GM19035 (cell line): ENCODE data around the gene DHX16.

Source experiments
- ATAC-seq: cut with Tn5 transposase; IDR thresholded peaks from one replicate; pipeline ENCODE4 v1.9.1; 2021; ENCODE audit not compliant: unreplicated experiment

DHX16 gene

GRCh38 chr6:30696432-30696831 is 23.6 kb upstream of the DHX16 start:
- ATAC-seq: no peak

- ATAC-seq: no peak
Observed at GRCh38 chr6:30691208-30691847, 18.5 kb upstream of the DHX16 start.

- no peak for ATAC-seq
Observed at GRCh38 chr6:30690403-30691207, 17.8 kb upstream of the DHX16 start, which contains the start of gene NRM. Gene NRM (minus strand): TSS chr6:30690984. CDS start chr6:30690974, 10 bp downstream.

- ATAC-seq: no peak
Observed at GRCh38 chr6:30689985-30690384, 17.2 kb upstream of the DHX16 start.

- no peak for ATAC-seq
Observed at GRCh38 chr6:30689022-30689865, 16.4 kb upstream of the DHX16 start.

GRCh38 chr6:30688569-30688968 is 15.8 kb upstream of the DHX16 start:
- no peak for ATAC-seq

- ATAC-seq: no peak
Observed at GRCh38 chr6:30687659-30688431, 15.0 kb upstream of the DHX16 start.

GRCh38 chr6:30686908-30687658 is 14.3 kb upstream of the DHX16 start:
- ATAC-seq: peak; percentile 35

GRCh38 chr6:30686009-30686907 is 13.5 kb upstream of the DHX16 start, which contains the start of gene PPP1R18:
Gene PPP1R18 (minus strand): TSS chr6:30686645. CDS start chr6:30686018, 627 bp downstream.
- peak; percentile 22 for ATAC-seq

- ATAC-seq: no peak
Observed at GRCh38 chr6:30685157-30686008, 12.6 kb upstream of the DHX16 start.

- no peak for ATAC-seq
Observed at GRCh38 chr6:30684386-30685156, 11.8 kb upstream of the DHX16 start.

- ATAC-seq: no peak
Observed at GRCh38 chr6:30683980-30684338, 11.2 kb upstream of the DHX16 start.

- ATAC-seq: no peak
Observed at GRCh38 chr6:30683183-30683979, 10.6 kb upstream of the DHX16 start.

- ATAC-seq: peak; percentile 51
Observed at GRCh38 chr6:30682143-30683117, 9.6 kb upstream of the DHX16 start.

GRCh38 chr6:30681766-30682142 is 8.9 kb upstream of the DHX16 start:
- ATAC-seq: no peak
